ENCODE data around the gene TRIM43.
"Not testable (repeated sequence)": the region's sequence is repeated elsewhere in the genome, so short reads cannot be mapped to it uniquely, and the experiment has no call there.

Gene TRIM43

DNA sequence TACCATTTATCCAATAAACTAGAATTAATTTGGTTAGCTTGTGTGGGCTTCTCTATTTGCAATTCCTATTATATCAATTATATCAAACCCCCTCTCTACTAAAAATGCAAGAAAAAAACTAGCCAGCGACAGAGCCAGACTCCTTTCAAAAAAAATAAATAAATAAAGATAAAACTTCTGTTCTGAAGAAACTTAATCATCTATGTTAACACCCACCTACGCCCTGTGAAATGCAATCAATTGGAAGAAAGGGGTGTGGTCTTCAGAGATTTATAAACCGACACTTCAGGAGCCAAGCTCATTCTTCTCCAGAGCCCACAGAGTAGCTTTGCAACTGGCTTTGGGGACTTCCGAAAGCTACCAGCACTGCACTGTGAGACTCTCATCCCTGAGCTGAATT lies at the start of gene TRIM43:
TRIM43 (plus strand) TSS at position 301 of the 400 bp plus-strand sequence. CDS start 2,023 bp downstream, outside the sequence.
- DNase-seq (ENCODE audit: low spot score), result not testable (repeated sequence)

DNA sequence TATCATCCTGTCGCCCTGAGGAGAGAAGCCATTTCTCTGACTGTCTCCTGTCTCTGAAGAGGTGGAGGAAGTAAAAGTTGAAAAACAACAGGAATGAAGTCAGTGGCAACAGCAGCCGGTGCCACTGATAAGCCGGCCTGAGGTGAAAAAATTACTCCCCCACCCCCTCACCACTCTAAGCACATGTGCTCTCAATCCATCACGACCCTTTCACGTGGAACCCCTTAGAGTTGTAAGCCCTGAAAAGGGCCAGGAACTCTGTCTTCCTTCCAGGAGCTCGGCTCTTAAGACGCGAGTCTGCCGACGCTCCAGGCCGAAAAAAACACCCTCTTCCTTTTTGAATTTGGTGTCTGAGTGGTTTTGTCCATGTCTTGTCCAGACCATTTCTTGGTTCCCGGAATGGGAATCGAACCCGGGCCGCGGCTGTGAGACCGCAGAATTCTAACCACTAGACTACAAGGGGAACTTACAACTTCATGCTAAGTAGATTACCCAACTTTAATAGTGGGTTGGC lies 40.7 kb upstream of the TRIM43 start:
- DNase-seq (ENCODE audit: low spot score), result no peak

DNA sequence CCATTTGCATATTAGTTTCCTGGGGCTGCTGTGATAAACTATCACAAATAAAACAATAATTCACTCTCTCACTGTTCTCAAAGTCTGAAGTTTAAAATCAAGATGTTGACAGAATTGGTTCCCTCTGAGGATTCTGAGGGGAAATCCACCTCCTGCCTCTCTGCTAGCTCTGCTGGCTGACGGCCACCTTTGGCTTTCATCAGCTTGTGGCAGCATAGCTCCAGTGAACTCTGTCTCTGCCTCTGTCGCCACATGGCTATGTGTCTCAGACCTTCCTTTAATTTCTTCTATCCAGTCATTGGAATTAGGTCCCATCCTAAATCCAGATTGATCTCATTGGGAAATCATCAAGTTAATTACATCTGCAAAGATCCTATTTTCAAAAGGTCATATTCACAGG lies 38.9 kb upstream of the TRIM43 start:
- DNase-seq (ENCODE audit: low spot score), result no peak

DNA sequence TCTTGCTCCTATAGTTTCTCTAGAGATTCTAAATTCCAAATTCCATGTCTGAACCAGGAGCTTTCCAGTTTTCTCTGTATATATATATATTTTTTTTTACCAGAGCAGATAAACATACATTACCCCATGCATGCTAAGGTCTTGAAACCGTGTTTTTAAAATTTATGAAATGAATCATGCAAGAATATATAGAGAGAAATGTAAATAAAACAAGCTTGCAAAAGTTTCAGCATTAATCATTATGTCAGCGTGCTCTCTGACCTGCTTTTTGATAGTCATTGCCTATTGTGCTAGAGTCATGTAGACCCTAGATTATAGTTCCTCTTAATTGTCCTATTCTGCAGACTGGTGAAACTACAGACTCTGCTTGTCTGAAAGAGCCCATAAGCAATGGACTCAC lies 22.6 kb upstream of the TRIM43 start:
- DNase-seq (ENCODE audit: low spot score), result no peak

DNA sequence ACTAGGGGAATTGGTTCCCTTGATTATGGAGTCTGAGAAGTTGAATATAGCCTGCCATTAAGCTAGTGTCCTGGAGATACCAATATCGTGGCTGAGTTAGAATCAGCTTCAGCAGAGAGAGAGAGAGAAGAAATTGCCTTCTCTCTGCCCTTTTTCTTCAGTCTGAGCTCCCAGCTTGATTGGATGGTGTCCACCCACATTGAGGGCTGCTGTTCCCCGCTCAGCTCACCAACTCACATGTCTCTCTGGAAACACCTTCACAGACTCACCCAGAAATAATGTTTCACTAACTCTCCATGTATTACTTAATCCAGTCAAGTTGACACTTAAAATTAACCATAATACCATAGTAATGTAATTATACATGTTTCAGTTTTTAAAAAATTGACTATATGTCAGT lies 17.9 kb upstream of the TRIM43 start:
- no peak for DNase-seq (ENCODE audit: low spot score)

DNA sequence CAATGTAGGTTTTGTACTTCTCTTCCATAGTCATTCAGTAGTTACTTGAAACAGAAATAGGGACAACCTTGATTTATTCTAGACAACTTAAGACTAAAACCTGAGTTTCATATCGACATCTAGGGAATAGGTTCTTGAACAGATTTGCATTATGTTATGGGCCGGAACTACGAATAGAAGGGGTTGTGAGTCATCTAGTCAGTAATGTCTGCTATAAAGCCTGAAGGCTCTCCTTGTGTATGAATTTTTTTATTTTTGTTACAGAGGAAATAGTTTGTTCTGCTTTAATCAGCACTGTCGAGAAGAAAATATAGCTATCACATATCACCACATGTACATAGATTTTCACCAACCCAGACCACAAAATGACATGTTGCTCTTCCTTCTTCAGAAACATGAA lies 17.3 kb upstream of the TRIM43 start:
- peak; percentile 68 for DNase-seq (ENCODE audit: low spot score)

DNA sequence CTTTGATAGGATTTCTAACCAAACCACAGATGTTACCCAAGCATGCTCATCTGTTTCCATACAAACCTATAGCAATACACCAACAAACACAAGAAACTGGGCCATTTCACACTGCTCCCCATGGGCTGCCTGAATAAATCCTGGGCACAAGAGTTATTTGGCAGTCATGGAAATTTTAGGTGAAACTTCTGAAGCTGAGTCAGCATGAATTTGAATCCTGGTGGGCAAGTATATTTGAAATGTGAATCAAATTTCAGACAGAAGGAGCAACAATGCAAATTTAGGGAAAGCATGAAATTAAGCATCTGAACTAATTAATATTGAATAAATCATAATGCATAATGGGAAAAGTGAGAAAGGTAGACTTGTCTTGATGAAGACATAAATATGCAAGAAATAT lies 15.9 kb upstream of the TRIM43 start:
- DNase-seq (ENCODE audit: low spot score), result no peak

DNA sequence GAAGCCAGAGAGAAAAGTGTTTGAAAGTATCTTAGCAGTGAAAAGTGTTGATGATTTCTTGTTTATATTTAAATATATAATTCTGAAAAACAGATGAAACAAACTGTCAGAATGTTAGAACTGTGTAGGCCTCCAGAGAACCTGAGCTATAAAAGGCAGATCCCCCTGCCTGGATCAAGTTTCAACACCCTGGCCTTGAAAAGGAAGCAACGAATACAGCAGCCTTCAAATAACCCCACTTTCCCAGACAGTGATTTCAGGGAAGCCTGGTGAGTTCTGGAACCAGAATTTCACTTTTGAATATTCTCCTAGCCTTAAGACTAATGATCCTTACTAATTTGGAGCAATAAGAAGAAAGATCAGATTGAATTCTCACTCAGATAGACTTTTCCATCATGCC lies 13.3 kb upstream of the TRIM43 start:
- no peak for DNase-seq (ENCODE audit: low spot score)

DNA sequence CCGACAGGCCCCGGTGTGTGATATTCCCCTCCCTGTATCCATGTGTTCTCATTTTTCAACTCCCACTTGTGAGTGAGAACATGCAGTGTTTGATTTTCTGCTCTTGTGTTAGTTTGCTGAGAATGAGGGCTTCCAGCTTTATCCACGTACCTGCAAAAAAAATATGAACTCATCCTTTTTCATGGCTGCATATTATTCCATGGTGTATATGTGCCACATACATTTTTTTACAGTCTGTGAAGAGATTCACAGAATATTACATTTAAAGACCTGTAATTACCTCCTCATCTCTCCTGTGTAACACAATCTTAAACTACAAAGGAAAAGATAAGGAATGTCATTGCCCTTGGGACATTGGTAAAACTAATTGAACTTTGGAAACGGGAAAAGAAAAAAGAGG lies 8.3 kb upstream of the TRIM43 start:
- DNase-seq (ENCODE audit: low spot score), result not testable (repeated sequence)

DNA sequence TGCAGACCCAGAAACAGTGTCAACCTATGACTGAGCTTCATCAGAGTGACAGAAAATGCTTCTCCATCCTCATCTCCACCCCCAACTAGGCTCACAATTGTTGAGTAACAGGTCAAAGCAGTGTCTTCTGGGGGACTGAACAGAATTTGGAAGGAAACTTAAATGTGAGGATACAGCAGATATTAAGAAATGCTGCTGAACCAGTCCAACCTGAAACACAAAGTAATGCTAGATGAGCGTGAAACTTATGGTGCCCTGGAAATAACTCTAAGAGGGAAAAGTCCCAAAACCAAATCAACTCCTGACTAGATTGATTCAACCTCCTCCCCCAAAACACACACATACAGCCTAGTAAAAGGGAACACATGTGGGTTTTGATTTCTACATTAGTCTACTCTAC lies 7.5 kb upstream of the TRIM43 start:
- DNase-seq (ENCODE audit: low spot score), result not testable (repeated sequence)

DNA sequence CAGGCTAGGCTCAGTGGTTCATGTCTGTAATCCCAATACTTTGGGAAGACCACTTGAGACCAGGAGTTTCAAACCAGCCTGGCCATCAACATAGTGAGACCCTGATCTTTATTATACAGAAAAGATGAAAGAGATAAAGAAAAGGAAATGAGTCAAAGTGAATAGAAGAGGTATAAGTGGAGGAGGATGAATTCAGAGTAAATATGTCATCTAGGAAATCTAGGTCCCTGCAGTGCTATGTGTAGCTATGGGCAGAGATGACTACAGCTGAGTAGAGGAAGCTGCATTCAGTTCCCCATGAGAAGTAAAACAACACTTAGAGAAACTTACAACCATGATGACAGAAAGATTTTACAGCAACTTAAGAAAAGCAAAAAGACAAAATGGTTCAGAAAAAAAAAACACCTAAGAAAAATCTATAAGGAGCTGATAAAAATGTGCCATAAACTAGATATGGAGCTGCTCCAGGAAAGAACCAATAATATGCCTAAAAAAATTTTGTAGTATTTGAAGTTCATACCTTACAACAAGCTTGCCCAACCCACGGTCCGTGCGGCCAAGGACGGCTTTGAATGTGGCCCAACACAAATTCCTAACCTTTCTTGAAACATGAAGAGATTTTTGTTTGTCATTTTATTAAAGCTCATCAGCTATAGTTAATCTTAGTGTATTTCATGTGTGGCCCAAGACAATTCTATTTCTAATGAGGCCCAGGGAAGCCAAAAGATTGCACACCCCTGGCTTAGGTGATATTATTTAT lies 1.8 kb upstream of the TRIM43 start:
- DNase-seq (ENCODE audit: low spot score), result not testable (repeated sequence)

DNA sequence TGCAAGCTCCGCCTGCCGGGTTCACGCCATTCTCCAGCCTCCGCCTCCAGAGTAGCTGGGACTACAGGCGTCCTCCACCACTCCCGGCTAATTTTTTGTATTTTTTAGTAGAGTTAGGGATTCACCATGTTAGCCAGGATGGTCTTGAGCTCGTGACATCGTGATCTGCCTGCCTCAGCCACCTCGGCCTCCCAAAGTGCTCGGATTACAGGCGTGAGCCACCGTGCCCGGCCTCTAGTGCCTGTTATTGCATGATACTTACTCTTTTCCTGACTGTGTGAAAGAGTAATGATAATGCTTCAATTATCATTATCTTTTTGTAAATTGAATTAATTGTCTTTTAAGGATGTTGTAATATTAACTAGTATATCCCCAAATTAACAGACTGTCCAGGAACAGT lies 1.2 kb downstream of the TRIM43 start:
- DNase-seq (ENCODE audit: low spot score), result not testable (repeated sequence)

DNA sequence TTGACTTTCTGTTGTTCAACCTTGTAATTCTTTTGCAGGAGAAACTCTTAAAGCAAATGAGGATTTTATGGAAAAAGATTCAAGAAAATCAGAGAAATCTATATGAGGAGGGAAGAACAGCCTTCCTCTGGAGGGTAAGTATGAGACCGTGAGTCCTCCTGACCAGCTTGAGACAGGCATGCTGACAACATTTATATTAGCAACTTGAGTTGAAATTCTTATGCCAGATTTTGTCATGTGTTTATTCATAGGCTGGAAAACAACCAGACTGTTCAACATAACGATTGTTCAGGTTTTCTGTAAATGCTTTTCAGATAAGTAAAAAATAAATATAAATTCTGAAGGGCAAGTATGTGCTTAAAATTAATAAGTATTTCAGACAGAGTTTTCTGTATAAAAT lies 3.2 kb downstream of the TRIM43 start:
- not testable (repeated sequence) for DNase-seq (ENCODE audit: low spot score)

DNA sequence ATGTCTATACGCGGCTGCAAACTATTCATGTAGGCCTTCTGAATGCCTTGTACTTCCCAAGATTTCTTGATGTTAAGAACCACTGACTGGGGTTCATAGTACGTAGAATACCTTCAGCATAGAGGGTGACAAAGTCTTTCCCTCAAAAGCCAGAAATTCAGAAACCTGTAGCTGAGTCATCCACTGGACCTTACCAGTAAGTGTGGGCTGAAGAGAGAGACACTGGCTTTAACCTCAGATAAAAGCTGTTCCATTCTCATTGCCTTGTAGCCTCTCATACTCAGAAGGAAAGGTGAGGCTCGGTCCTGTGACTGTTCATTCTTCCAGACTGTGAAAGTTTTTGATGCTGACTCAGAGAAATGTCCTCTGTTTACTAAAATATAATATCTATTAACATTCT lies 9.5 kb downstream of the TRIM43 start:
- not testable (repeated sequence) for DNase-seq (ENCODE audit: low spot score)

DNA sequence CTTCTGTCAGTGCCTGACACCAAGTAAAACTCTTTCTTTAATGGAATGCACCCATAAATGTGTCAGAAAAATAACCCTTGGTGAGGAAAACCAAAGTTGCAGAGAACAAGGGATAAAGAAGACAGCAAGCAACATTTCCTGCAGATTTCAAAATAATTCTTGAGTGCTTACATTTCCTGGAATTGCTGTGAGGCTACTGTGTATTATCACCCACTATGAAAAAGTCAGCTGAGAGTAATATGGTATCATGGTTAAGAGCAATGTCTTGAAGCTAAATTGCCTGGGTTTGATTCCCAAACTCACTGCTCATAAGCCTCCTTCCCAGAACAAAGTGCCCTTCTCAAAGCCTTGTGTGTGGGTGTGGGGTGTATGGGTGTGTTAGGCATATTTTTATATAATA lies 10.3 kb downstream of the TRIM43 start:
- DNase-seq (ENCODE audit: low spot score), result not testable (repeated sequence)

DNA sequence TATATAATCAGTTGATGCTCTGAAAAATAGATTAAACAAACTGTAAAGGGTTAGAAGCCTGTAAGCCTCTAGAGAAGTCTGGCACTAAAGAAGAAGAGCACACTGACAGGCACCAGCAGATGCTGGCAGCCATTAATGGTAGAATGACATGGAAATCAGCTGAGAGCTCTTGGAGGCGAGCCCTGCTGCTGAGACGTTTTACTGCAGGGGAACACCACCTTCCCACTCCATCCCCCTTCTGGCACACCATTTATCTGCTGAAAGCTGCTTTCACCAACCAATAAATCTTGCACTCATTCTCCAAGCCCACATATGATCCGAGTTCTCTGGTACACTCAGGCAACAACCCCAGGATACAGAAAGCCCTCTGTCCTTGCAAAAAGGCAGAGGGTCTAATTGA lies 16.6 kb downstream of the TRIM43 start:
- DNase-seq (ENCODE audit: low spot score), result not testable (repeated sequence)

DNA sequence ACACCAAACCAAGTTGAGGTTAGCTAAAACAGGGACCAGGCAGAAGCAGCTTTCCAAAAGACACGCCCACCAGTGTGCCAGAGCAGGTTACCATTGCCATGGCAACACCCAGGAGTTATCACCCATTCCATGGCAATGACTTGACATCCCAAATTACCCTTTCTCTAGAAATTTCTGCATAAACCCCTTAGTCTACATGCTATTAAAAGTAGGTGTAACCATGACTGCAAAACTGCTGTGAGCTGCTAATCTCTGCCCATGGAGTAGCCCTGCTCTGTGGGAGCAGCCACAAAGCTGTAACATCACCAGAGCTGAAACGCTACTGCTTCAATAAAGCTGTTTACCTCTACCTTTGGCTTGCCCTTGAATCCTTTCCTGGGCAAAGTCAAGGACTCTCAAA lies 18.0 kb downstream of the TRIM43 start:
- DNase-seq (ENCODE audit: low spot score), result not testable (repeated sequence)

DNA sequence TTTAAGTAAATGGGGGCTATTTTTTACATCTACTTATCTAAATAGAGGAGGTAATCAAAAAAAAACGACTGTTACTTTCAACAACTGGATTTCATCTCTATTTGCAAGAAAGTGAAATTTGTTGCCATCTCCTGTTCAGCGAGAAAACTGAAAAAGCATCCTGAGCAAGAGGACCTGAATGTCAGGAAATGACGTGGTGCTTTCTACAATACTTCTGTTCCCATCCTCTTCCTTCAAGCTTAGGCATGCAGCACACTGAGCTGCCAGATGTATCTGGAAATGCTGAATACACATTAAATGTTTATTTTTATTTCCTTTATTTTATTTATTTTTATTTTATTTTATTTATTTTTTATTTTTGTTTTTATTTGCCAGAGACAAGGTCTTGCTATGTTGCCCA lies 21.2 kb downstream of the TRIM43 start:
- not testable (repeated sequence) for DNase-seq (ENCODE audit: low spot score)

DNA sequence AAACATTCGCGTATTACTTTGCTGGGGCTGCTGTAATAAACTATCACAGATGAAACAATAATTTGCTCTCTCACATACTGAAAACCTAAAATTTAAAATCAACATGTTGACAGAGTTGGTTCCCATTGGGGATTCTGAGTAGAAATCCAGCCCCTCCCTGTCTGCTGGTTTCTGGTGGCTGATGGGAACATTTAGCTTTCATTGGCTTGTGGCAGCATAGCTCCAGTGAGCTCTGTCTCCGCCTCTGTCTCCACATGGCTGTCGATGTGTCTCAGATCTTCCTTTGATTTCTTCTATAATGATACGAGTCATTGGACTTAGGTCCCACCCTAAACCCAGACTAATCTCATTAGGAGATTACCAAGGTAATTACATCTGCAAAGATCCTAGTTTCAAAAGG lies 30.9 kb downstream of the TRIM43 start:
- not testable (repeated sequence) for DNase-seq (ENCODE audit: low spot score)

DNA sequence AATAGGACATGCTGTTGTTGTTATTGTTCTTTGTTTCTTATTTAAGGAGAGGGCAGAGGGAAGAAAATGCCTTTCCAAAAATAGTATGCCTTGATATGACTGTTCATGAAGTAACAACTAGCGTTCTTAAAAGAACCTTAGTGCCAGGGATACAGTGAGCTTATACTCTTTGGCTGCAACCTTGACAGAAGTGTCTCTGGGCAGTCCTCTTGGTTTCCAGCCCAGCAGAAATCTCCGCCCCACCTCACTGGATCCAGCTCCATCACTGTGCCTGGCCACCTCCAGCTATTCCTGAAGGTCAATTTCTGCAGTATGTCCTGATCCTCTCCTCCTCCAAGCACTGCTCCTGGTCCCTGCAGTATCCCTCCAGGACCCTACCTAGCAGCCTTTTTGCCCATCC lies 39.2 kb downstream of the TRIM43 start:
- DNase-seq (ENCODE audit: low spot score), result not testable (repeated sequence)

DNA sequence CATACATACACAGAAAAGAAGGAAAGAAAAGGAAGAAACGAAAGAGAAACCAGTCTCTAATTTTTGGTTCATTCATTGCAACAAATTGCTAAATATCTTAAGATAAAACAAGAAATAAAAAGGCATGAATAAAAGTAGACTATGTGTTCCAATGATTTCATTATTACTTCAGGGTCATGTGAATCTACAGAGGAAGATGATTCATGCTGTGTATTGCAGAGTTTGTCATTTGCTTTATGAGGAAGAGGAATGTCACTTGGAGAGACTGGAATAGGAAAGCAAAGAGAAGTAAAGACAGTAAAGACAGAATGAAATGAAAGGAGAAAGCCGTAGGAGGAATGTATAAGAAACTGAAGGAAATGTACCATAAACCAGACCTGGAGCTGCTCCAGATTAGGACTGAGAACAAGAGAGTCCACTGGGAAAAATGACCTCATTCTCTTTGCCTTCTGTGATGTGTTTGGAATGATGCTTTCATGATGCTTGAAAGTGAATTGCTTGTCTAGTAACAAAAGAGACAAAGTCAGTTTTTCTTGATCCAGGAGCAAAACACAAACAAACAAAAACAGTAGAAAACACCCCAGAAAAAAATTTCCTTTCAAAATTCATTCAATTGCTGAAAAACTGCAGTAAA lies 41.9 kb downstream of the TRIM43 start:
- not testable (repeated sequence) for DNase-seq (ENCODE audit: low spot score)

DNA sequence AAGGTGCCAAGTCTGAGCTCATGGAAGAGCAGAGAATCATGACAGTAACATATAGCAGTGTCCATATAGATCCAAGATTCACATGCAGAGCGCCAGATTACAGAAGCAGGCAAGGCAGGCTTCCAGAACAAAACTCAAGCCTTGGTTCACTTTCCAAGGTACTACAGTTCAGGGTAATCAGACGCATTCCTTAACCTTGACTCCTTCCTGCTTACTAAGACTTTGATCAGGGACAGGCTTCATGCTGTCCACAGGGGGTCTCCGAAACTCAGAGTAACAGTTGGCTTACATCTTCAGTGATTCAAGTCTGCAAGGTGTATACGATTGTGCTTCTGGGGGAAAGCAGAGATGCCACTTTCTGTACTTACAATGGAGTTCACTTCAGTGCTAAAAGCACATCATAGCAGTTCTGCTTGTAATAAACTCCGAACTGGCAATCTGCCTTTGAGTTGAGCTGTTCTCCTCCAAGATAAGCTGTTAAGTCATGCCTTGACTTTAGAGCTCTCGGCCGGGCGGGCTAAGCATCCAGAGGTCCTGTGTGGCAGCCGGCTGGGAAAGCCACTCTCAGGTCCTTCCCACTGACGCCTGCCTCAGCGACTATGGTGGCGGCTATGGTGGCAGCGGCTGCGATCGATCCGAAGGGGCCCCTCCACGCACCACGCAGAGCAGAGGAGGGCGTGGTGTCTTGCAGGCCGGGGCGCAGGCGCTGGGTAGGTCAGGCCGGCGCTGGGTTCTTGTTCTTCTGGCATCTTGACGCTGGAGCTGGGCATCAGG lies 48.9 kb downstream of the TRIM43 start:
- DNase-seq (ENCODE audit: low spot score), result not testable (repeated sequence)

DNA sequence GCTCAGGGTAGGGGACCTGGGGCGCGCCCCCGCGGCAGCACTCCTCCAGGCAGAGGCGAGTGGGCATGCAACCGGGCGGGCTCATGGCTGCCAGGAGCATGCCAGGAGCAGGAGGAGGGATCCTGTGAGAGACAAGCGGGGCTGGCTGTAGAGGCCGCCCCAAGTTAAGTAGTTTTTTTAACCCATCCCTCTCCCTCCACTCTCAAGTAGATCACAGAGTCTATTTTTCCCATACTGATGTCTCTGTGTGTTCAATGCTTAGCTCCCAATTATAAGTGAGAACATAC lies 49.4 kb downstream of the TRIM43 start:
- DNase-seq (ENCODE audit: low spot score), result not testable (repeated sequence)
